Measurements from ENCODE around the gene UROD. TPM values are rescaled to one million over a fixed set of nuclear protein-coding genes. Genes with fewer than 3 reads are reported as not detected.

The UROD gene
- total RNA-seq, 1 donor from 2014 or later: 84.7 TPM

GRCh38 chr1:45043094-45043493, 31.0 kb downstream of the UROD start:
- no peak for DNase-seq (ENCODE audit: extremely low spot score, unreplicated experiment)
- no peaks in the 10 kb centered on the region for H3K36me3 Mint-ChIP-seq

GRCh38 chr1:45044916-45045315, 32.9 kb downstream of the UROD start:
- Mint-ChIP-seq H3K4me1 (ENCODE audit: unreplicated experiment) (no peaks in the 10 kb centered on the region), H3K27ac (no peak overlapping the region), H3K9me3 (no peaks in the 10 kb centered on the region), H3K36me3 (no peaks in the 10 kb centered on the region), H3K27me3 (no peaks in the 10 kb centered on the region), H3K4me3 (no peak overlapping the region)
- TF ChIP-seq CTCF (conservative IDR thresholded peaks at IDR 0.05): no peak
- no peak for DNase-seq (ENCODE audit: extremely low spot score, unreplicated experiment)

More at GRCh38 chr1:45043094-45043493, 31.0 kb downstream of the UROD start:
- no peaks in the 10 kb centered on the region for H3K4me1 Mint-ChIP-seq (ENCODE audit: unreplicated experiment)
- no peak overlapping the region for H3K4me3 Mint-ChIP-seq
- no peaks in the 10 kb centered on the region for H3K27me3 Mint-ChIP-seq
- no peak overlapping the region for H3K27ac Mint-ChIP-seq
- TF ChIP-seq CTCF (conservative IDR thresholded peaks at IDR 0.05): no peak
- no peaks in the 10 kb centered on the region for H3K9me3 Mint-ChIP-seq

DNA sequence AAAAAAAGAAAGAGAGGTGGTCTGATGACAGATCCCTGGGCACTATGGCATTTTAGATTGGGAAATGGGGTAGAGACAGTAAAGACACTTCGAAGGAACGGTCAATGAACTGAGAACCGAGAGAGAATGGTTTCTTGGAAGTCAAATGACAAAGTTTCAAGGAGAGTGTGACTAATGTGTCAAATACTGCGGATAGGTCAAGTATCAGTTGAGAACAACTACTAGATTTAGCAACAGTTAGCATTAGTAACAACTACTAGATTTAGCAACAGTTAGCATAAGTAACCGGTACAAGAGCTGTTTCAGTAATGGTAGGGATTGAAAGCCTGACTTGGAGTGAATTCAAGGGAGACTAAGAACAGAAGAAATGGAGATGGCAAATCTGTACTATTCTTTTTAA, 35.0 kb downstream of the UROD start:
- Mint-ChIP-seq H3K9me3 (no peaks in the 10 kb centered on the region), H3K4me3 (no peak overlapping the region), H3K27me3 (no peaks in the 10 kb centered on the region), H3K4me1 (ENCODE audit: unreplicated experiment) (no peaks in the 10 kb centered on the region), H3K36me3 (no peaks in the 10 kb centered on the region), H3K27ac (no peak overlapping the region)
- DNase-seq (ENCODE audit: extremely low spot score, unreplicated experiment): no peak
- no peak for TF ChIP-seq CTCF (conservative IDR thresholded peaks at IDR 0.05)

GRCh38 chr1:45051005-45051772, 39.1 kb downstream of the UROD start:
- no peak for DNase-seq (ENCODE audit: extremely low spot score, unreplicated experiment)
- no peaks in the 10 kb centered on the region for H3K4me1 Mint-ChIP-seq (ENCODE audit: unreplicated experiment)
- no peak overlapping the region for H3K27ac Mint-ChIP-seq
- TF ChIP-seq CTCF (conservative IDR thresholded peaks at IDR 0.05): no peak
- H3K4me3 Mint-ChIP-seq: no peak overlapping the region
- H3K27me3 Mint-ChIP-seq: no peaks in the 10 kb centered on the region
- H3K9me3 Mint-ChIP-seq: no peaks in the 10 kb centered on the region
- H3K36me3 Mint-ChIP-seq: no peaks in the 10 kb centered on the region

DNA sequence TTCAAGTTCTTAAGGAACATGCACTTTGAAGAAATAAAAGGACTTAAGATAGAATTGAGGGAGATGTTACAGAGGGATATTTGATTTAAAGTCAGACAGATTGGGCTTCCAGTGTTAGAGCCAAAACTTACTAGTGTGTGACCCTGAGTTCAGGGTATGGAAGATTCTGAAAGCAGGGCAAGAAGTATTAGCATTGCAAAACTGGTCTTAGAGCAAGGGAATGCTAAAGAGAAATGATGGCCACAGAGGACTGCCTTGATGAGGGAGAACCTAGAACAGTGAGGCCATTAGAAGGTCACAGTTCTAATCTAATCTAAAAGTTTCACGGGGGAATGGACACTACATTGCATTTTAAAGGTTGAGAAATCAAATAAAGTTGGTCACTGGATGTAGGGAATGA, 45.5 kb downstream of the UROD start:
- Mint-ChIP-seq H3K36me3 (no peaks in the 10 kb centered on the region), H3K27ac (no peak overlapping the region), H3K27me3 (no peaks in the 10 kb centered on the region), H3K4me1 (ENCODE audit: unreplicated experiment) (no peaks in the 10 kb centered on the region), H3K4me3 (no peak overlapping the region), H3K9me3 (no peaks in the 10 kb centered on the region)
- no peak for TF ChIP-seq CTCF (conservative IDR thresholded peaks at IDR 0.05)
- no peak for DNase-seq (ENCODE audit: extremely low spot score, unreplicated experiment)

Data from type B pancreatic cell (in vitro differentiated cells).